H9 (cell line): ENCODE measurements around the gene MAD1L1. TPM values are rescaled to one million over a fixed set of nuclear protein-coding genes. Genes with fewer than 3 reads are reported as not detected.

Experiments
- DNase-seq: peaks from one replicate; pipeline ENCODE4 v3.0.0-alpha.2; 2017
- H2AFZ ChIP-seq: one replicate; pipeline ENCODE4 v1.6.1; 2013; ENCODE audit warnings: mild to moderate bottlenecking, low read length, control low read depth, moderate library complexity
- H2AK5ac ChIP-seq: 2 replicates; pipeline ENCODE4 v1.6.1; 2013; ENCODE audit warnings: low read length, control low read depth, mixed read lengths; ENCODE audit not compliant: insufficient read length
- H2BK120ac ChIP-seq: one replicate; pipeline ENCODE4 v1.6.1; 2013; ENCODE audit warnings: low read depth, mild to moderate bottlenecking, low read length, control low read depth, inconsistent platforms; ENCODE audit not compliant: poor library complexity, severe bottlenecking
- H2BK12ac ChIP-seq: 2 replicates; pipeline ENCODE4 v1.6.1; 2013; ENCODE audit warnings: low read length, control low read depth, mixed read lengths, low read depth; ENCODE audit not compliant: insufficient read length
- H2BK15ac ChIP-seq: 2 replicates; pipeline ENCODE4 v1.6.1; 2013; ENCODE audit warnings: low read depth, low read length, control low read depth
- H2BK20ac ChIP-seq: one replicate; pipeline ENCODE4 v1.6.1; 2013; ENCODE audit warnings: low read depth, mild to moderate bottlenecking, low read length, control low read depth, inconsistent platforms; ENCODE audit not compliant: poor library complexity, severe bottlenecking
- H2BK5ac ChIP-seq: 2 replicates; pipeline ENCODE4 v1.6.1; 2013; ENCODE audit warnings: low read length, control low read depth, mixed read lengths; ENCODE audit not compliant: insufficient read length
- H3K14ac ChIP-seq: 2 replicates; pipeline ENCODE4 v1.6.1; 2013; ENCODE audit warnings: low read length, control low read depth; ENCODE audit not compliant: insufficient read depth
- H3K18ac ChIP-seq: 2 replicates; pipeline ENCODE4 v1.6.1; 2013; ENCODE audit warnings: low read depth, mild to moderate bottlenecking, mixed read lengths, low read length, control low read depth; ENCODE audit not compliant: insufficient read length
- H3K23ac ChIP-seq: 2 replicates; pipeline ENCODE4 v1.6.1; 2013; ENCODE audit warnings: low read length, control low read depth, mixed read lengths, low read depth; ENCODE audit not compliant: insufficient read length
- H3K23me2 ChIP-seq: 2 replicates; pipeline ENCODE4 v1.6.1; 2013; ENCODE audit warnings: low read depth, mild to moderate bottlenecking, mixed read lengths, low read length, control low read depth; ENCODE audit not compliant: insufficient read length, poor library complexity, severe bottlenecking
- H3K27ac ChIP-seq: 2 replicates; pipeline ENCODE4 v1.5.1; 2013; ENCODE audit warnings: low read length, control low read depth, mixed read lengths, low read depth; ENCODE audit not compliant: insufficient read length
- H3K27me3 ChIP-seq: 2 replicates; pipeline ENCODE4 v1.6.1; 2013; ENCODE audit warnings: low read length, control low read depth, inconsistent platforms; ENCODE audit not compliant: insufficient read depth
- H3K4ac ChIP-seq: 2 replicates; pipeline ENCODE4 v1.6.1; 2013; ENCODE audit warnings: low read depth, mild to moderate bottlenecking, control low read depth, inconsistent platforms, low read length, moderate library complexity
- H3K4me1 ChIP-seq: 2 replicates; pipeline ENCODE4 v1.6.1; 2013; ENCODE audit warnings: low read length, control low read depth, inconsistent platforms; ENCODE audit not compliant: insufficient read depth
- H3K4me2 ChIP-seq: 2 replicates; pipeline ENCODE4 v1.6.1; 2013; ENCODE audit warnings: low read length, control low read depth, mixed read lengths; ENCODE audit not compliant: insufficient read length, insufficient read depth
- H3K56ac ChIP-seq: 2 replicates; pipeline ENCODE4 v1.6.1; 2013; ENCODE audit warnings: low read depth, mild to moderate bottlenecking, mixed read lengths, low read length, control low read depth; ENCODE audit not compliant: insufficient read length
- H3K79me1 ChIP-seq: 2 replicates; pipeline ENCODE4 v1.6.1; 2013; ENCODE audit warnings: low read depth, mild to moderate bottlenecking, moderate library complexity, low read length, control low read depth, inconsistent platforms; ENCODE audit not compliant: insufficient read depth, poor library complexity, severe bottlenecking
- H3K79me2 ChIP-seq: 2 replicates; pipeline ENCODE4 v1.6.1; 2013; ENCODE audit warnings: low read length, control low read depth, inconsistent platforms; ENCODE audit not compliant: insufficient read depth
- H3K9ac ChIP-seq: 2 replicates; pipeline ENCODE4 v1.6.1; 2013; ENCODE audit warnings: low read length, control low read depth, mixed read lengths; ENCODE audit not compliant: insufficient read length; ENCODE audit errors: extremely low read depth
- H3K9me3 ChIP-seq: one replicate; pipeline ENCODE4 v1.6.1; 2013; ENCODE audit warnings: low read depth, low read length, inconsistent platforms; ENCODE audit not compliant: control insufficient read depth
- H3T11ph ChIP-seq: one replicate; pipeline ENCODE4 v1.6.1; 2013; ENCODE audit warnings: mild to moderate bottlenecking, low read length, control low read depth, inconsistent platforms
- H4K20me1 ChIP-seq: one replicate; pipeline ENCODE4 v1.6.1; 2013; ENCODE audit not compliant: control insufficient read depth, insufficient read length, insufficient read depth
- H4K5ac ChIP-seq: 2 replicates; pipeline ENCODE4 v1.6.1; 2013; ENCODE audit warnings: low read depth, mild to moderate bottlenecking, mixed read lengths, low read length, control low read depth; ENCODE audit not compliant: insufficient read length
- H4K8ac ChIP-seq: replicated peaks from 2 replicates; pipeline ENCODE4 v1.6.1; 2013; ENCODE audit warnings: low read length, control low read depth, mixed read lengths, low read depth; ENCODE audit not compliant: insufficient read length
- H4K91ac ChIP-seq: 2 replicates; pipeline ENCODE4 v1.6.1; 2013; ENCODE audit warnings: low read depth, mild to moderate bottlenecking, moderate library complexity, mixed read lengths, low read length, control low read depth; ENCODE audit not compliant: insufficient read length
- H3K27ac Mint-ChIP-seq, 3 experiments: 2 replicates in 2 of 3; 3 replicates in 1 of 3; pipeline ENCODE4 v1.8.0; 2020 to 2021; ENCODE audit warnings: mixed read lengths in 3 of 3, mild to moderate bottlenecking in 1 of 3, moderate library complexity in 1 of 3
- H3K27me3 Mint-ChIP-seq: 2 replicates; pipeline ENCODE4 v1.8.0; 2021; ENCODE audit warnings: low read depth, mild to moderate bottlenecking, moderate library complexity, mixed read lengths
- H3K36me3 Mint-ChIP-seq, 3 experiments: 2 replicates in 2 of 3; 3 replicates in 1 of 3; pipeline ENCODE4 v1.8.0; 2020 to 2021; ENCODE audit warnings: low read depth in 3 of 3, mixed read lengths in 3 of 3; ENCODE audit not compliant: insufficient read depth in 1 of 3
- H3K4me1 Mint-ChIP-seq, 2 experiments: 2 replicates each; pipeline ENCODE4 v1.8.0; 2020; ENCODE audit warnings: mixed read lengths in 2 of 2
- H3K4me3 Mint-ChIP-seq, 2 experiments: 2 replicates in 1 of 2; 3 replicates in 1 of 2; pipeline ENCODE4 v1.8.0; 2020 to 2021; ENCODE audit warnings: mild to moderate bottlenecking in 2 of 2, mixed read lengths in 2 of 2, moderate library complexity in 1 of 2
- H3K9me3 Mint-ChIP-seq, 2 experiments: 2 replicates in 1 of 2; 3 replicates in 1 of 2; pipeline ENCODE4 v1.8.0; 2020; ENCODE audit warnings: mild to moderate bottlenecking in 2 of 2, mixed read lengths in 2 of 2, moderate library complexity in 1 of 2
- CTCF ChIP-seq: fragments of 200-600 bp; sonication (generic); conservative IDR thresholded peaks from 3 replicates; pipeline ENCODE4 v1.8.0; 2021; ENCODE audit warnings: antibody characterized with exemption, mild to moderate bottlenecking
- WGBS: extraction: QIAGEN DNeasy Blood & Tissue Kit; methylation state at CpG from one replicate; pipeline ENCODE4 v1.1.7; 2013; ENCODE audit warnings: missing lambda C conversion rate, low lambda C conversion rate, mixed read lengths; ENCODE audit not compliant: insufficient read length; ENCODE audit errors: extremely low coverage; 5-methylcytosine and 5-hydroxymethylcytosine counted together
- total RNA-seq: library from RNA; stranded (reverse); gene quantifications from 2 replicates; pipeline ENCODE4 v1.2.1, GENCODE V29; 2021

MAD1L1 gene
- total RNA-seq, 1 experiment from 2014 or later: 39.0 TPM

GRCh38 chr7:1894906-1895663 is 337.7 kb downstream of the MAD1L1 start:
- no peaks in the 10 kb centered on the region for H3K79me1 ChIP-seq
- no peak overlapping the region for H2BK12ac ChIP-seq
- no peaks in the 10 kb centered on the region for H3K4me1 ChIP-seq
- no peak overlapping the region for H2AFZ ChIP-seq
- Mint-ChIP-seq H3K36me3 (peaks cover 0 to 3% (median 0%) of the 10 kb centered on the region in 3 experiments; a peak in 2 of 7 replicates), H3K27me3 (no peaks in the 10 kb centered on the region; the same call in 1 of the 2 replicates), H3K4me3 (no peak overlapping the region), H3K9me3 (no peaks in the 10 kb centered on the region), H3K27ac (peak overlapping the region in 1 of 3 experiments; percentile 67; a peak in 1 of 7 replicates), H3K4me1 (peaks cover 0 to 3% of the 10 kb centered on the region in 2 experiments; a peak in 1 of 4 replicates)
- no peak for DNase-seq
- H2BK20ac ChIP-seq: no peak overlapping the region
- no peak overlapping the region for H3K4me2 ChIP-seq
- no peak overlapping the region for H4K5ac ChIP-seq
- WGBS: no CpG with 5 or more reads among the region's 15 CpGs
- H2BK15ac ChIP-seq: no peak overlapping the region
- H3K23ac ChIP-seq: no peak overlapping the region
- no peak overlapping the region for H3K18ac ChIP-seq
- no peak overlapping the region for H3K4ac ChIP-seq
- H3K79me2 ChIP-seq: no peaks in the 10 kb centered on the region
- no peak overlapping the region for H3K9ac ChIP-seq
- no peaks in the 10 kb centered on the region for H3K27me3 ChIP-seq
- no peak overlapping the region for H4K8ac ChIP-seq
- H2AK5ac ChIP-seq: no peak overlapping the region
- H3K14ac ChIP-seq: no peak overlapping the region; the same call in 1 of the 2 replicates
- H3K23me2 ChIP-seq: no peaks in the 10 kb centered on the region
- H3K27ac ChIP-seq: no peak overlapping the region
- no peak overlapping the region for H3K56ac ChIP-seq
- no peak overlapping the region for H3T11ph ChIP-seq
- no peaks in the 10 kb centered on the region for H4K20me1 ChIP-seq
- no peak overlapping the region for H4K91ac ChIP-seq
- no peaks in the 10 kb centered on the region for H3K9me3 ChIP-seq
- H2BK120ac ChIP-seq: no peak overlapping the region
- TF ChIP-seq CTCF: no peak
- H2BK5ac ChIP-seq: no peak overlapping the region
